GM23338 (cell line): ENCODE data around the gene ARHGEF17. TPM values are rescaled to one million over a fixed set of nuclear protein-coding genes. Genes with fewer than 3 reads are reported as not detected.

Experiments used
- ATAC-seq: fragments of 200-7000 bp; cut with Tn5 transposase; 3 replicates; pipeline ENCODE4 v1.9.1; 2020
- DNase-seq: peaks from one replicate; pipeline ENCODE4 v3.0.0-alpha.2; 2015; ENCODE audit warnings: low spot score
- H2AFZ ChIP-seq: fragments of 200-600 bp; sonication (generic); 2 replicates; pipeline ENCODE4 v1.8.0; 2016; ENCODE audit warnings: antibody characterized with exemption, mild to moderate bottlenecking, moderate library complexity
- H3F3A ChIP-seq: fragments of 200-600 bp; sonication (generic); replicated peaks from 2 replicates; pipeline ENCODE4 v1.8.0; 2017; ENCODE audit warnings: antibody characterized with exemption, mixed run types, low read depth
- H3K27ac ChIP-seq: fragments of 200-600 bp; sonication (generic); 2 replicates; pipeline ENCODE4 v1.6.1; 2016; ENCODE audit warnings: low read depth
- H3K27me3 ChIP-seq: fragments of 200-600 bp; sonication (generic); 2 replicates; pipeline ENCODE4 v1.8.0; 2016; ENCODE audit warnings: mild to moderate bottlenecking, mixed run types, moderate library complexity; ENCODE audit not compliant: insufficient read depth
- H3K36me3 ChIP-seq: fragments of 200-600 bp; sonication (generic); 2 replicates; pipeline ENCODE4 v1.8.0; 2016; ENCODE audit warnings: mild to moderate bottlenecking; ENCODE audit not compliant: insufficient read depth
- H3K4me1 ChIP-seq: fragments of 200-600 bp; sonication (generic); 2 replicates; pipeline ENCODE4 v1.8.0; 2016; ENCODE audit warnings: mild to moderate bottlenecking, moderate library complexity; ENCODE audit not compliant: insufficient read depth
- H3K4me2 ChIP-seq: fragments of 200-600 bp; sonication (generic); 2 replicates; pipeline ENCODE4 v1.7.1; 2017; ENCODE audit warnings: mixed run types
- H3K4me3 ChIP-seq: fragments of 200-600 bp; sonication (generic); 2 replicates; pipeline ENCODE4 v1.6.1; 2016; ENCODE audit warnings: mixed run types
- H3K79me2 ChIP-seq: fragments of 200-600 bp; sonication (generic); replicated peaks from 2 replicates; pipeline ENCODE4 v1.8.0; 2017; ENCODE audit warnings: mild to moderate bottlenecking; ENCODE audit not compliant: insufficient read depth
- H3K9me2 ChIP-seq: fragments of 200-600 bp; sonication (generic); 2 replicates; pipeline ENCODE4 v1.8.0; 2017; ENCODE audit not compliant: insufficient read depth
- H4K20me1 ChIP-seq: fragments of 200-600 bp; sonication (generic); replicated peaks from 2 replicates; pipeline ENCODE4 v1.8.0; 2017; ENCODE audit warnings: mild to moderate bottlenecking; ENCODE audit not compliant: insufficient read depth
- H3K27ac Mint-ChIP-seq: 2 replicates; pipeline ENCODE4 v1.8.0; 2020; ENCODE audit warnings: inconsistent platforms, mild to moderate bottlenecking, moderate library complexity, mixed read lengths
- H3K27me3 Mint-ChIP-seq: 3 replicates; pipeline ENCODE4 v1.8.0; 2022; ENCODE audit warnings: low read depth, mild to moderate bottlenecking, moderate library complexity, mixed read lengths, inconsistent platforms; ENCODE audit not compliant: insufficient read depth, poor library complexity
- H3K36me3 Mint-ChIP-seq: 3 replicates; pipeline ENCODE4 v1.8.0; 2021; ENCODE audit warnings: low read depth, mild to moderate bottlenecking, inconsistent platforms, moderate library complexity, mixed read lengths
- H3K4me1 Mint-ChIP-seq: 3 replicates; pipeline ENCODE4 v1.8.0; 2020; ENCODE audit warnings: mild to moderate bottlenecking, inconsistent platforms, mixed read lengths
- H3K4me3 Mint-ChIP-seq: 3 replicates; pipeline ENCODE4 v1.8.0; 2021; ENCODE audit warnings: moderate library complexity, mild to moderate bottlenecking, inconsistent platforms, mixed read lengths
- H3K9me3 Mint-ChIP-seq: 3 replicates; pipeline ENCODE4 v1.8.0; 2020; ENCODE audit warnings: moderate library complexity, mild to moderate bottlenecking, inconsistent platforms, mixed read lengths
- CREB1 ChIP-seq: fragments of 250-450 bp; sonication (Bioruptor Pico); IDR thresholded peaks from 2 replicates; pipeline ENCODE4 v1.5.0; 2020; ENCODE audit warnings: low read depth, mild to moderate bottlenecking, moderate library complexity
- CTCF ChIP-seq, 2 experiments: fragments of 200-600 bp in 1 of 2; sonication (generic) in 1 of 2; conservative IDR thresholded peaks; 2 replicates each; pipeline versions ENCODE4 v1.5.1 to v1.6.1; 2016 to 2017; ENCODE audit warnings: antibody characterized with exemption in 2 of 2, low read depth in 2 of 2, mild to moderate bottlenecking in 2 of 2, moderate library complexity in 1 of 2
- ETS1 ChIP-seq: IDR thresholded peaks from 2 replicates; pipeline ENCODE4 v1.6.1; 2016; ENCODE audit warnings: antibody characterized with exemption
- JUNB ChIP-seq: IDR thresholded peaks from one replicate; pipeline ENCODE4 v1.6.1; 2016; ENCODE audit warnings: antibody characterized with exemption; ENCODE audit not compliant: unreplicated experiment
- NANOG ChIP-seq: IDR thresholded peaks from 2 replicates; pipeline ENCODE4 v1.6.1; 2016; ENCODE audit warnings: antibody characterized with exemption, borderline replicate concordance
- POLR2AphosphoS5 ChIP-seq: IDR thresholded peaks from 2 replicates; pipeline ENCODE4 v1.6.1; 2016; ENCODE audit warnings: antibody characterized with exemption, low read depth
- STAT1 ChIP-seq: IDR thresholded peaks from one replicate; pipeline ENCODE4 v1.6.1; 2016; ENCODE audit warnings: antibody characterized with exemption; ENCODE audit not compliant: unreplicated experiment
- ZNF331 ChIP-seq: fragments of 250-450 bp; sonication (Bioruptor Pico); IDR thresholded peaks from 2 replicates; pipeline ENCODE4 v1.5.0; 2020; ENCODE audit warnings: low read depth, mild to moderate bottlenecking, moderate library complexity
- polyA plus RNA-seq: library from polyadenylated mRNA; unstranded; fragments of >200 nt; fragmentation: Nextera tagmentation; extraction: Ambion mirVana; gene quantifications from 2 replicates; pipeline ENCODE4 v1.2.1, GENCODE V29; 2016
- total RNA-seq: library from RNA; depleted of rRNA; stranded (reverse); fragments of >200 nt; shearing (Covaris generic); gene quantifications from 2 replicates; pipeline ENCODE4 v1.2.3, GENCODE V29; 2014

The ARHGEF17 gene
- total and polyA plus RNA-seq, 2 experiments from 2014 or later, result 2.9 to 15.0 TPM

GRCh38 chr11:73393479-73394415 is 85.7 kb downstream of the ARHGEF17 start:
- Histone ChIP-seq H3K4me2 (no peak overlapping the region), H3F3A (no peaks in the 10 kb centered on the region), H2AFZ (no peak overlapping the region), H3K27ac (no peak overlapping the region), H4K20me1 (no peaks in the 10 kb centered on the region; the same call in 1 of the 2 replicates), H3K4me3 (no peak overlapping the region), H3K36me3 (no peaks in the 10 kb centered on the region), H3K9me2 (no peaks in the 10 kb centered on the region), H3K4me1 (no peaks in the 10 kb centered on the region), H3K79me2 (no peaks in the 10 kb centered on the region), H3K27me3 (no peaks in the 10 kb centered on the region)
- H3K4me1 Mint-ChIP-seq, result peaks cover 4% of the 10 kb centered on the region
- H3K27me3 Mint-ChIP-seq, result peaks cover 11% of the 10 kb centered on the region
- H3K27ac Mint-ChIP-seq, result peak overlapping the region; percentile 85; the same call in 1 of the 2 replicates
- TF ChIP-seq ZNF331 (CRISPR knock-in tag), result no peak
- no peak for TF ChIP-seq ETS1
- TF ChIP-seq JUNB, result no peak
- TF ChIP-seq CTCF (conservative IDR thresholded peaks at IDR 0.05; ENCODE audit: low read depth in 2 of 2), result peak; percentile 79 to 98
- TF ChIP-seq NANOG, result no peak
- TF ChIP-seq POLR2AphosphoS5, result no peak
- no peaks in the 10 kb centered on the region; the same call in 2 of the 3 replicates for H3K9me3 Mint-ChIP-seq
- ATAC-seq, result peak; percentile 83
- no peaks in the 10 kb centered on the region for H3K36me3 Mint-ChIP-seq
- no peak overlapping the region for H3K4me3 Mint-ChIP-seq
- DNase-seq, result peak; percentile 92

GRCh38 chr11:73394416-73395296 is 86.6 kb downstream of the ARHGEF17 start:
- H3K36me3 ChIP-seq, result no peaks in the 10 kb centered on the region
- no peak overlapping the region for H3K4me3 ChIP-seq
- no peaks in the 10 kb centered on the region for H3K27me3 ChIP-seq
- H3F3A ChIP-seq, result no peaks in the 10 kb centered on the region
- no peak for TF ChIP-seq CREB1 (CRISPR knock-in tag)
- TF ChIP-seq STAT1, result no peak
- Mint-ChIP-seq H3K4me3 (no peak overlapping the region), H3K4me1 (peaks cover 4% of the 10 kb centered on the region), H3K36me3 (no peaks in the 10 kb centered on the region), H3K27me3 (peaks cover 11% of the 10 kb centered on the region), H3K9me3 (no peaks in the 10 kb centered on the region; the same call in 2 of the 3 replicates), H3K27ac (no peak overlapping the region)
- no peaks in the 10 kb centered on the region for H3K4me1 ChIP-seq
- no peak for DNase-seq
- no peaks in the 10 kb centered on the region for H4K20me1 ChIP-seq
- no peak overlapping the region for H3K27ac ChIP-seq
- ATAC-seq, result no peak
- H3K9me2 ChIP-seq, result no peaks in the 10 kb centered on the region
- no peaks in the 10 kb centered on the region for H3K79me2 ChIP-seq
- H3K4me2 ChIP-seq, result no peak overlapping the region
- H2AFZ ChIP-seq, result no peak overlapping the region
